ENCODE data around the gene JAZF1.

Gene JAZF1

GRCh38 chr7:28108747-28109146 is 71.8 kb downstream of the JAZF1 start:
- TF ChIP-seq CTCF (IDR thresholded peaks at IDR 0.05; ENCODE audit: low read depth, low read length): no peak
- H3K4me3 ChIP-seq (ENCODE audit: low read depth, low read length): no peak overlapping the region

GRCh38 chr7:28107960-28108359 is 72.6 kb downstream of the JAZF1 start:
- H3K4me3 ChIP-seq (ENCODE audit: low read depth, low read length): no peak overlapping the region
- TF ChIP-seq CTCF (IDR thresholded peaks at IDR 0.05; ENCODE audit: low read depth, low read length): no peak

GRCh38 chr7:28106321-28106829 is 74.2 kb downstream of the JAZF1 start:
- no peak overlapping the region for H3K4me3 ChIP-seq (ENCODE audit: low read depth, low read length)

GRCh38 chr7:28105234-28105633 is 75.4 kb downstream of the JAZF1 start:
- no peak overlapping the region for H3K4me3 ChIP-seq (ENCODE audit: low read depth, low read length)
- no peak for TF ChIP-seq CTCF (IDR thresholded peaks at IDR 0.05; ENCODE audit: low read depth, low read length)

More at GRCh38 chr7:28106321-28106829, 74.2 kb downstream of the JAZF1 start:
- TF ChIP-seq CTCF (IDR thresholded peaks at IDR 0.05; ENCODE audit: low read depth, low read length): no peak

GRCh38 chr7:28104811-28105210 is 75.8 kb downstream of the JAZF1 start:
- no peak overlapping the region for H3K4me3 ChIP-seq (ENCODE audit: low read depth, low read length)
- TF ChIP-seq CTCF (IDR thresholded peaks at IDR 0.05; ENCODE audit: low read depth, low read length): no peak

GRCh38 chr7:28104041-28104541 is 76.5 kb downstream of the JAZF1 start:
- H3K4me3 ChIP-seq (ENCODE audit: low read depth, low read length): no peak overlapping the region
- TF ChIP-seq CTCF (IDR thresholded peaks at IDR 0.05; ENCODE audit: low read depth, low read length): no peak

- no peak for TF ChIP-seq CTCF (IDR thresholded peaks at IDR 0.05; ENCODE audit: low read depth, low read length)
- no peak overlapping the region for H3K4me3 ChIP-seq (ENCODE audit: low read depth, low read length)
Observed at GRCh38 chr7:28102797-28103196, 77.8 kb downstream of the JAZF1 start.
